Esophagus muscularis mucosa (tissue), 3 donors: ENCODE results near the gene CDR2.

Experiments used
- CTCF ChIP-seq, 3 experiments: fragments of 200-600 bp in 2 of 3; fragments of 450-650 bp in 1 of 3; sonication (generic) in 2 of 3; IDR thresholded peaks; one replicate each; pipeline ENCODE4 v1.5.1; 2017 to 2019; ENCODE audit warnings: antibody characterized with exemption in 3 of 3, mild to moderate bottlenecking in 2 of 3, moderate library complexity in 1 of 3
- EP300 ChIP-seq: sonication (generic); formaldehyde crosslinking; IDR thresholded peaks from one replicate; pipeline ENCODE4 v1.6.1; 2017; ENCODE audit warnings: antibody characterized with exemption

GRCh38 chr16:22373662-22374310 lies 633 bp downstream of the CDR2 start:
- TF ChIP-seq EP300 (no peak), CTCF (IDR thresholded peaks at IDR 0.05) (no peak)
